GM13977 (cell line): ENCODE data around the gene NHLRC4.

ENCODE experiments used
- DNase-seq: peaks from one replicate; pipeline ENCODE4 v3.0.0; 2012; ENCODE audit warnings: low spot score
- in situ Hi-C: fragments of 300-500 bp; cut with MboI; formaldehyde crosslinking; loops from one replicate; pipeline ENCODE4 v1.12.0; 2022; ENCODE audit warnings: low sequenced_read_pairs, low pct_unique_long_range_greater_than_20kb, mixed read lengths, inconsistent platforms; ENCODE audit not compliant: unreplicated experiment
- TF ChIP-seq, protein P1 (sequence below): IDR thresholded peaks from 2 replicates; pipeline ENCODE4 v1.5.1; 2012; ENCODE audit warnings: mild to moderate bottlenecking, control low read depth; ENCODE audit not compliant: insufficient read depth; ENCODE audit errors: extremely low read depth, missing control alignments

Gene NHLRC4

DNA sequence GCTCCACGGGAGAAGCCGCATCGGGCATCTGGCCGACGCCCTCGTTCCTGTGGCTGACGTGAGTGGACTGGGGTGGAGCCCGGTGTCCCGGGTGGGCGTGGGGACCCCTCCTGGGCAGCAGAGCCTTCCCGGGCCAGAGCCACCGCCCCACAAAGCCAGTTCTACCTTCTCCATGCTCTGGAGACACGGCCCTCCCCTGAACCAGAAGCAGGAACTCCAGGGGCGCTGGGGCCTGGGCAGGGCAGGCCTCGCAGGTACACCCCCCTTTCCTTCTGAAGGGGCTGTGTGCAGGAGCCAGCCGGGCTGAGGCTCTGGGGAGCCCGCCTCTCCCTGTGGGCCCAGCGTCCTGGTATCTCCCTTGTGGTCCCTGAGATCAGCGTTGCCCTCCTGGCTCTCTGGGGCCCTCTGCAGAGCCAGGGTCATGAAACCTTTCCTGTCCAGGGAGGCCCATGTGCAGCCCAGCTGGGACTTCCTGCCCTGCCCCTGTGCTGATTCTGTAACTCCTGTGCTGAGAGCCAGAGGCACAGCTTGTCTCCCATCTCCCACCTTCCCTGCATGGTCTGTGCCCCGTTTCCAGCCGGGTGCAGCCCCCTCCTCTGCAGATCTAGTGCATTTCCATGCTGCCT is 9.5 kb downstream of the NHLRC4 start:
- no peak for DNase-seq
- TF ChIP-seq, protein P1, sequence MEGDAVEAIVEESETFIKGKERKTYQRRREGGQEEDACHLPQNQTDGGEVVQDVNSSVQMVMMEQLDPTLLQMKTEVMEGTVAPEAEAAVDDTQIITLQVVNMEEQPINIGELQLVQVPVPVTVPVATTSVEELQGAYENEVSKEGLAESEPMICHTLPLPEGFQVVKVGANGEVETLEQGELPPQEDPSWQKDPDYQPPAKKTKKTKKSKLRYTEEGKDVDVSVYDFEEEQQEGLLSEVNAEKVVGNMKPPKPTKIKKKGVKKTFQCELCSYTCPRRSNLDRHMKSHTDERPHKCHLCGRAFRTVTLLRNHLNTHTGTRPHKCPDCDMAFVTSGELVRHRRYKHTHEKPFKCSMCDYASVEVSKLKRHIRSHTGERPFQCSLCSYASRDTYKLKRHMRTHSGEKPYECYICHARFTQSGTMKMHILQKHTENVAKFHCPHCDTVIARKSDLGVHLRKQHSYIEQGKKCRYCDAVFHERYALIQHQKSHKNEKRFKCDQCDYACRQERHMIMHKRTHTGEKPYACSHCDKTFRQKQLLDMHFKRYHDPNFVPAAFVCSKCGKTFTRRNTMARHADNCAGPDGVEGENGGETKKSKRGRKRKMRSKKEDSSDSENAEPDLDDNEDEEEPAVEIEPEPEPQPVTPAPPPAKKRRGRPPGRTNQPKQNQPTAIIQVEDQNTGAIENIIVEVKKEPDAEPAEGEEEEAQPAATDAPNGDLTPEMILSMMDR: no peak

DNA sequence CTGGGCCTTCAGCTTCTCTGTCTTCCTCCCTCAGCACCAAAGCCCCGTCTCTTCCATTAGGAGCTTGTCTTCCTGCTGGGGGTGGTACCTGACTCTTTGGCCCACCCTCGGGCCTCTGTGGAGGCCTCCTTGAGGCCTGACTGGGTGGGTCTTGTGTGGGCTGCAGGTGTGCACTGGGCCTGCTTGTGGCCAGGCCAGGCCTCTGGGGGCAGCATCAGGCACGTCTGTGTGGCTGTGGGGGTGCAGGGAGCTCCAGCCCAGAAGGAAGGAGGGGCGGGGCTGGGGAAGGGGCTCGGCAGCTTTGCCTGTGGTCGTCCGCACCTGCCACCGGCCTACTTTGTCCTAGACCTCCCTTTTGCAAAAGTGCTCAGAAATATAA is 10.0 kb downstream of the NHLRC4 start:
- TF ChIP-seq, protein P1: no peak
- in situ Hi-C loops: no loop called here
- DNase-seq: no peak

More for the DNA sequence above, 9.5 kb downstream of the NHLRC4 start:
- in situ Hi-C loops: no loop called here

DNA sequence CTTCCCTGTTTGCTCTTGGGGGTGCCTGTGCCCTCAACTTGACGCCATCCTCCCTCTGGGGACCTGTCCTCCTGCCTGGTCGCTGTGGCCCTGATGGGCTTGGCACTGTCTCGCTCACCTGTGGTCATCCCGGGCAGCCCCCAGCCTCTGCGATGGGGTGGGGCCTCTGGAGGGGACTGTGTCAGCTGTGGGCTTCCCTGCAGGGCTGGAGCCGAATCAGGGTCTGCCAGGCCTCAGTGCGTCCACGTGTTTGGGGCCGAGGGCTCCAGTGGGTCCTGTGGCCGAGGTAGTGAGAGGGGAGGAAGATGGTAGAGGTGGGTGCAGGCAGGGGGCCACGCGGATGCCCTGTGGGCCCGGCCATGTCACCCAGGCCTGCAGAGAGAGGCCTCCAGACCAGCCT is 11.0 kb downstream of the NHLRC4 start:
- DNase-seq: no peak
- TF ChIP-seq, protein P1: no peak
- in situ Hi-C loops: no loop called here

DNA sequence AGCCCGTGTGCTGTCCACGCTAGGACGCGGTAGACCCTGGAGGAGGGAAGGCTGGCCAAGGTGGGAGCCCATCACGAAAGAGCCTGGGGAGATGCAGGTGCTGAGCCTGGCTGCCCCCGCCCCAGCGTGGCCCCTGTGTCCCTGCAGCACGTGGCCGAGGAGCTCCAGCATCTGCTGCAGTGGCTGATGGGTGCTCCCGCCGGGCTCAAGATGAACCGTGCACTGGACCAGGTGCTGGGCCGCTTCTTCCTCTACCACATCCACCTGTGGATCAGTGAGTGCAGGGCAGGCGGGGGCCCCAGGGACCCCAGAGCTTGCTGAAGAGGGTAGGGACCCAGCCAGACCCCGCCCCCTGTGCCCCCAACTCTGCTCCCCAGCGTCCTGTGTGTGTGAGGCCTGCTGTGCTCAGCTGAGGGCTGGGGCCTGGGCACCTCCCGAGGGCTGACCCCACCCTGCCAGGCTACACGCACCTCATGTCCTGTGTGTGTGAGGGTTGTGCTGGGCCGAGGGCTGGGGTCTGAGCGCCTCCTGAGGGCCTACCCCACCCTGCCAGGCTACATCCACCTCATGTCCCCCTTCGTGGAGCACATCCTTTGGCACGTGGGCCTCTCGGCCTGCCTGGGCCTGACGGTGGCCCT is 11.5 kb downstream of the NHLRC4 start:
- no peak for DNase-seq
- TF ChIP-seq, protein P1: no peak
- in situ Hi-C loops: no loop called here

DNA sequence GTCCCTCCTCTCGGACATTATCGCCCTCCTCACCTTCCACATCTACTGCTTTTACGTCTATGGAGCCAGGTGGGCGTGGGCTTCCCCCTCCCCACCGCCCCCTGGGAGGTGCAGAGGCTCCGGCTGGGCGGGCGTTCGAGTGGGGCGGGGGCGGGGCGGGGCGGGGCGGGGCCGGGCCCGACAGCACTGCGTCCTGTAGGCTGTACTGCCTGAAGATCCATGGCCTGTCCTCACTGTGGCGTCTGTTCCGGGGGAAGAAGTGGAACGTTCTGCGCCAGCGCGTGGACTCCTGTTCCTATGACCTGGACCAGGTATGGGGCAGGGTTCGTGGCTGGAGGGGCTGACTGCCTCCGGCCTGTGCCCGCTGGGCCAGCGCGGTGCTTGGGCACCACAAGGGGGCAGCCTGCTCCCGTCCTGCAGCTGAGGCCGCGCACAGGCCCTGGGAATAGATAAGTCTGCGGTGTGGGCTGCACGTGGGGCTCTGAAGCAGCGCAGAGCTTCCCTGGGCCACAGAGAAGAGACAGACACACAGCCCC is 12.1 kb downstream of the NHLRC4 start:
- DNase-seq: peak; percentile 89
- TF ChIP-seq, protein P1: peak; percentile 96
- in situ Hi-C loops: no loop called here

DNA sequence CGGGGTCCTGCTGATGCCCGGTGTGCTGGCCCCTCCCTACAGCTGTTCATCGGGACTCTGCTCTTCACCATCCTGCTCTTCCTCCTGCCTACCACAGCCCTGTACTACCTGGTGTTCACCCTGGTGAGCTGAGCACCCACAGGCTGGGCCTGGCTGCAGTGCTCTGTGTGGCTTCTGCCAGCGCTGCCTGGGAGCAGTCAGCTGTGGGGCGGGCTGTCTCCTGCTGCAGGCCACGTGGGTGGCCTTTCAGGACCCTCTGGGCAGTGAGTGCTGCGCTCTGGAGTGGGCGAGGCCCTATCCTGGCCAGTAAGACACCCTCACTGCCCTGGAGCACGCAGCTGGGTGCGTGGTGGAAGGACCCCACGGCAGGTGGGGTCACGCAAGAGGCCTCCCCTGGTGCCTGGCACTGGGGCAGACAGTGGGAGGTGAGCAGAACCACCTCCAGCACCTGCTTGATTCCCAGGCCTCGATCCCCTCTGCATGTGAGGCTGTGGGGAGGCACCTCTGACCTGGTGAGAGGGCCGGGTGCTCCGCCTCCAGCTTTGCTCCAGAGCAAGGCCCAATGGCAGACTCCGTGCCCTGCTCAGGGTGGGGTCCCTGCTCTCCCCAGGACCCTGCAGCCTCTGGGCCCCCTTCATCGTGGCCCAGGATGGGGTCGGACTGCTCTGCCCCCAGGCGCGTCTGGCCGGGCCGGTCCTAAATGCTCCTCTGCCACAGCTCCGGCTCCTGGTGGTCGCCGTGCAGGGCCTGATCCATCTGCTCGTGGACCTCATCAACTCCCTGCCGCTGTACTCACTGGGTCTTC is 13.5 kb downstream of the NHLRC4 start:
- in situ Hi-C loops: no loop called here
- DNase-seq: no peak
- TF ChIP-seq, protein P1: no peak
